WTC11 (cell line): ENCODE results near the gene EGLN1. TPM values are rescaled to one million over a fixed set of nuclear protein-coding genes. Genes with fewer than 3 reads are reported as not detected.

Experiments
- ATAC-seq: fragments of 200-7000 bp; cut with Tn5 transposase; 2 replicates; pipeline ENCODE4 v1.10.0; 2021; ENCODE audit warnings: mild to moderate bottlenecking, moderate library complexity
- CTCF ChIA-PET: fragments of 300-600 bp; sonication (Branson Sonifier 250); formaldehyde crosslinking; loops from one replicate; lab custom pipeline; 2021; ENCODE audit warnings: antibody characterized with exemption; lab: Charles Lee
- POLR2A ChIA-PET: fragments of 350-600 bp; sonication (Branson Sonifier 250); formaldehyde crosslinking; loops from one replicate; lab custom pipeline; 2021; ENCODE audit warnings: antibody characterized with exemption; lab: Charles Lee
- DNase-seq: peaks from one replicate; pipeline ENCODE4 v3.0.0; 2021; ENCODE audit warnings: low spot score
- H3K27ac Mint-ChIP-seq: 2 replicates; pipeline ENCODE4 v1.8.0; 2021; ENCODE audit warnings: mixed read lengths
- H3K27me3 Mint-ChIP-seq: 2 replicates; pipeline ENCODE4 v1.8.0; 2021; ENCODE audit warnings: low read depth, mild to moderate bottlenecking, moderate library complexity, mixed read lengths
- H3K36me3 Mint-ChIP-seq: 2 replicates; pipeline ENCODE4 v1.8.0; 2021; ENCODE audit warnings: mixed read lengths
- H3K4me1 Mint-ChIP-seq: 2 replicates; pipeline ENCODE4 v1.8.0; 2022; ENCODE audit warnings: mixed read lengths
- H3K4me3 Mint-ChIP-seq: 2 replicates; pipeline ENCODE4 v1.8.0; 2021; ENCODE audit warnings: mild to moderate bottlenecking, moderate library complexity, mixed read lengths
- H3K9me3 Mint-ChIP-seq: 2 replicates; pipeline ENCODE4 v1.8.0; 2021; ENCODE audit warnings: mixed read lengths
- AR ChIP-seq: fragments of 250-450 bp; sonication (Bioruptor Pico); IDR thresholded peaks from 2 replicates; pipeline ENCODE4 v1.9.0; 2021; ENCODE audit warnings: mild to moderate bottlenecking
- CDX4 ChIP-seq: fragments of 250-450 bp; sonication (Bioruptor Pico); IDR thresholded peaks from 2 replicates; pipeline ENCODE4 v1.9.0; 2021; ENCODE audit warnings: moderate library complexity, mild to moderate bottlenecking, inconsistent platforms, borderline replicate concordance
- CTCF ChIP-seq: fragments of 200-600 bp; IDR thresholded peaks from 2 replicates; pipeline ENCODE4 v1.8.0; 2022; ENCODE audit warnings: antibody characterized with exemption
- EMX1 ChIP-seq: fragments of 250-450 bp; sonication (Bioruptor Pico); IDR thresholded peaks from 2 replicates; pipeline ENCODE4 v1.8.0; 2021; ENCODE audit warnings: mild to moderate bottlenecking
- ESRRA ChIP-seq: sonication (generic); formaldehyde crosslinking; IDR thresholded peaks from 2 replicates; pipeline ENCODE4 v1.8.1; 2022; ENCODE audit warnings: mild to moderate bottlenecking, missing genetic modification reagents, borderline replicate concordance
- ETV6 ChIP-seq: sonication (generic); formaldehyde crosslinking; IDR thresholded peaks from 2 replicates; pipeline ENCODE4 v1.8.1; 2022; ENCODE audit warnings: mild to moderate bottlenecking, missing genetic modification reagents
- FOXP4 ChIP-seq: sonication (generic); formaldehyde crosslinking; IDR thresholded peaks from 2 replicates; pipeline ENCODE4 v1.8.0; 2022; ENCODE audit warnings: mild to moderate bottlenecking, missing genetic modification reagents
- IRF1 ChIP-seq: sonication (generic); formaldehyde crosslinking; IDR thresholded peaks from 2 replicates; pipeline ENCODE4 v1.8.0; 2023; ENCODE audit warnings: missing genetic modification reagents
- JUN ChIP-seq: sonication (generic); formaldehyde crosslinking; IDR thresholded peaks from 2 replicates; pipeline ENCODE4 v1.8.0; 2023; ENCODE audit warnings: mild to moderate bottlenecking, missing genetic modification reagents
- MAX ChIP-seq: sonication (generic); formaldehyde crosslinking; IDR thresholded peaks from 2 replicates; pipeline ENCODE4 v1.8.0; 2022; ENCODE audit warnings: mild to moderate bottlenecking, missing genetic modification reagents
- MLX ChIP-seq: sonication (generic); formaldehyde crosslinking; IDR thresholded peaks from 2 replicates; pipeline ENCODE4 v1.8.1; 2023; ENCODE audit warnings: mild to moderate bottlenecking, missing genetic modification reagents, moderate library complexity
- NFATC4 ChIP-seq: fragments of 250-450 bp; sonication (Bioruptor Pico); IDR thresholded peaks from 2 replicates; pipeline ENCODE4 v1.9.0; 2021; ENCODE audit warnings: mild to moderate bottlenecking
- NFE2L1 ChIP-seq: sonication (generic); formaldehyde crosslinking; IDR thresholded peaks from 2 replicates; pipeline ENCODE4 v1.8.1; 2023; ENCODE audit warnings: missing genetic modification reagents
- NFYB ChIP-seq: sonication (generic); formaldehyde crosslinking; conservative IDR thresholded peaks from 2 replicates; pipeline ENCODE4 v1.8.0; 2022; ENCODE audit warnings: low read depth, missing genetic modification reagents
- RORB ChIP-seq: fragments of 250-450 bp; sonication (Bioruptor Pico); IDR thresholded peaks from 2 replicates; pipeline ENCODE4 v1.9.0; 2021; ENCODE audit warnings: mild to moderate bottlenecking
- ZNF219 ChIP-seq: sonication (generic); formaldehyde crosslinking; IDR thresholded peaks from 2 replicates; pipeline ENCODE4 v1.8.0; 2023; ENCODE audit warnings: missing genetic modification reagents, mild to moderate bottlenecking, borderline replicate concordance
- ZNF281 ChIP-seq: sonication (generic); formaldehyde crosslinking; IDR thresholded peaks from 2 replicates; pipeline ENCODE4 v1.8.0; 2023; ENCODE audit warnings: mild to moderate bottlenecking, missing genetic modification reagents
- ZNF317 ChIP-seq: sonication (generic); formaldehyde crosslinking; IDR thresholded peaks from 2 replicates; pipeline ENCODE4 v1.8.1; 2023; ENCODE audit warnings: low read depth, mild to moderate bottlenecking, moderate library complexity, missing genetic modification reagents, borderline replicate concordance
- ZNF396 ChIP-seq: fragments of 250-450 bp; sonication (Bioruptor Pico); IDR thresholded peaks from 2 replicates; pipeline ENCODE4 v1.8.0; 2021; ENCODE audit warnings: mild to moderate bottlenecking, moderate library complexity, borderline replicate concordance
- ZNF423 ChIP-seq: fragments of 250-450 bp; sonication (Bioruptor Pico); IDR thresholded peaks from 2 replicates; pipeline ENCODE4 v2.1.2; 2022; ENCODE audit warnings: mild to moderate bottlenecking, moderate library complexity
- ZNF671 ChIP-seq: fragments of 250-450 bp; sonication (Bioruptor Pico); IDR thresholded peaks from 2 replicates; pipeline ENCODE4 v1.8.0; 2021; ENCODE audit warnings: mild to moderate bottlenecking
- total RNA-seq: library from RNA; stranded (reverse); gene quantifications from 3 replicates; pipeline ENCODE4 v1.2.3, GENCODE V29; 2021

Gene EGLN1
- total RNA-seq, 1 experiment from 2014 or later: 13.7 TPM

GRCh38 chr1:231407049-231407448 lies 15.0 kb downstream of the EGLN1 start:
- CTCF ChIA-PET: no interaction called here
- DNase-seq (no peak), ATAC-seq (no peak)
- Mint-ChIP-seq H3K4me3 (no peak overlapping the region), H3K9me3 (no peaks in the 10 kb centered on the region), H3K36me3 (no peaks in the 10 kb centered on the region), H3K4me1 (no peaks in the 10 kb centered on the region), H3K27ac (no peak overlapping the region), H3K27me3 (no peaks in the 10 kb centered on the region)
- POLR2A ChIA-PET: no interaction called here
- TF ChIP-seq NFYB (no peak), ZNF423 (CRISPR knock-in tag) (no peak), IRF1 (no peak)
- TF ChIP-seq, all 79 proteins: peak for 0

- TF ChIP-seq FOXP4 (CRISPR knock-in tag): no peak
- TF ChIP-seq CDX4 (CRISPR knock-in tag): no peak
- TF ChIP-seq AR (CRISPR knock-in tag): no peak
- no peak for TF ChIP-seq MLX (CRISPR knock-in tag)
- TF ChIP-seq ETV6 (CRISPR knock-in tag): no peak
- no peak for TF ChIP-seq ESRRA (CRISPR knock-in tag)
Observed at GRCh38 chr1:231404318-231404717, 17.8 kb downstream of the EGLN1 start.

GRCh38 chr1:231401478-231401877 lies 20.6 kb downstream of the EGLN1 start:
- no peaks in the 10 kb centered on the region for H3K9me3 Mint-ChIP-seq
- H3K27me3 Mint-ChIP-seq: no peaks in the 10 kb centered on the region
- H3K4me3 Mint-ChIP-seq: no peak overlapping the region
- DNase-seq (no peak), ATAC-seq (no peak)
- no peaks in the 10 kb centered on the region for H3K36me3 Mint-ChIP-seq
- POLR2A ChIA-PET: no interaction called here
- no peak overlapping the region for H3K27ac Mint-ChIP-seq
- CTCF ChIA-PET: no interaction called here
- peaks cover 4% of the 10 kb centered on the region for H3K4me1 Mint-ChIP-seq
- TF ChIP-seq MAX (CRISPR knock-in tag): no peak
- no peak for TF ChIP-seq CTCF
- TF ChIP-seq ESRRA (CRISPR knock-in tag): no peak
- no peak for TF ChIP-seq ZNF317 (CRISPR knock-in tag)
- TF ChIP-seq ZNF671: no peak
- TF ChIP-seq NFE2L1 (CRISPR knock-in tag): no peak
- no peak for TF ChIP-seq ZNF281
- no peak for TF ChIP-seq ZNF396 (CRISPR knock-in tag)
- no peak for TF ChIP-seq ZNF219 (CRISPR knock-in tag)
- no peak for TF ChIP-seq EMX1 (CRISPR knock-in tag)
- no peak for TF ChIP-seq NFATC4 (CRISPR knock-in tag)
- TF ChIP-seq RORB: no peak
- TF ChIP-seq JUN (CRISPR knock-in tag): no peak

More at GRCh38 chr1:231404318-231404717, 17.8 kb downstream of the EGLN1 start:
- Mint-ChIP-seq H3K27me3 (no peaks in the 10 kb centered on the region), H3K36me3 (no peaks in the 10 kb centered on the region), H3K4me1 (no peaks in the 10 kb centered on the region), H3K27ac (no peak overlapping the region), H3K9me3 (no peaks in the 10 kb centered on the region), H3K4me3 (no peak overlapping the region)
- ChIA-PET CTCF (no interaction called here), POLR2A (interaction anchor here (0.6 kb wide), 1 partner anchor 131 kb away, joined by 3 read pairs; no protein-coding TSS in a partner anchor)
- no peak for DNase-seq
- no peak for ATAC-seq
